Type B pancreatic cell (in vitro differentiated cells): ENCODE data around the gene SFTPA1. TPM values are rescaled to one million over a fixed set of nuclear protein-coding genes. Genes with fewer than 3 reads are reported as not detected.
"Not testable (repeated sequence)": the region's sequence is repeated elsewhere in the genome, so short reads cannot be mapped to it uniquely, and the experiment has no call there.

Source experiments
- DNase-seq: peaks from one replicate; pipeline ENCODE4 v3.0.0; 2021; ENCODE audit warnings: mixed read lengths; ENCODE audit not compliant: unreplicated experiment; ENCODE audit errors: extremely low spot score
- H3K27ac Mint-ChIP-seq: 2 replicates; pipeline ENCODE4 v1.8.0; 2021; ENCODE audit warnings: mild to moderate bottlenecking, mixed read lengths
- H3K27me3 Mint-ChIP-seq: 2 replicates; pipeline ENCODE4 v1.8.0; 2021; ENCODE audit warnings: mixed read lengths
- H3K36me3 Mint-ChIP-seq: 2 replicates; pipeline ENCODE4 v1.8.0; 2021; ENCODE audit warnings: mixed read lengths
- H3K4me1 Mint-ChIP-seq: one replicate; pipeline ENCODE4 v1.8.0; 2021; ENCODE audit warnings: mixed read lengths; ENCODE audit not compliant: unreplicated experiment
- H3K4me3 Mint-ChIP-seq: 2 replicates; pipeline ENCODE4 v1.8.0; 2021; ENCODE audit warnings: mild to moderate bottlenecking, mixed read lengths
- H3K9me3 Mint-ChIP-seq: 2 replicates; pipeline ENCODE4 v1.8.0; 2021; ENCODE audit warnings: mixed read lengths
- total RNA-seq: library from RNA; stranded (reverse); gene quantifications from 2 replicates; pipeline ENCODE4 v1.2.1, GENCODE V29; 2021; ENCODE audit warnings: low replicate concordance
- TF ChIP-seq, protein P1 (sequence below): fragments of 200-600 bp; sonication (generic); conservative IDR thresholded peaks from 2 replicates; pipeline ENCODE4 v1.5.0; 2021; ENCODE audit warnings: antibody characterized with exemption, mild to moderate bottlenecking

Gene SFTPA1
- total RNA-seq, 1 donor from 2014 or later: 0.22 TPM

DNA sequence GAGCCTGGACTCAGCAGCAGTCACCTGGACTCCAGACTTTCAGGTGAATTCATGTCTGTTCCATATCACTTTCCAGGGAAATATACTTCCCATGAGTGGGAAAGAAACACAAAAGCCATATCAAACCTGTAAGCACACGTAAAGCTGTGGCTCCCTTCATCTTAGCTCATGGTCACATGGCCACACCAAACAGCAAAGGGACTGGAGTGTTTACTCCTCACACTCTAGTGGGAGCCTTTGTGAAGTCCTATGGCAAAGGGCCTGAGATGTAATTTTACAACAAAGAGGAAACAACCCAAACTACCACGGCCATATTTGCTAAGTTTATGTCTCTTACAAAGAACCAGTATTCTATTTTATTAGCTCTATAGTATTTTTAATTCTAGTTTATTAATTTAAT is 16.3 kb downstream of the SFTPA1 start:
- H3K9me3 Mint-ChIP-seq: no peaks in the 10 kb centered on the region
- H3K27ac Mint-ChIP-seq: no peak overlapping the region
- no peak for DNase-seq
- no peaks in the 10 kb centered on the region for H3K4me1 Mint-ChIP-seq
- TF ChIP-seq, protein P1, sequence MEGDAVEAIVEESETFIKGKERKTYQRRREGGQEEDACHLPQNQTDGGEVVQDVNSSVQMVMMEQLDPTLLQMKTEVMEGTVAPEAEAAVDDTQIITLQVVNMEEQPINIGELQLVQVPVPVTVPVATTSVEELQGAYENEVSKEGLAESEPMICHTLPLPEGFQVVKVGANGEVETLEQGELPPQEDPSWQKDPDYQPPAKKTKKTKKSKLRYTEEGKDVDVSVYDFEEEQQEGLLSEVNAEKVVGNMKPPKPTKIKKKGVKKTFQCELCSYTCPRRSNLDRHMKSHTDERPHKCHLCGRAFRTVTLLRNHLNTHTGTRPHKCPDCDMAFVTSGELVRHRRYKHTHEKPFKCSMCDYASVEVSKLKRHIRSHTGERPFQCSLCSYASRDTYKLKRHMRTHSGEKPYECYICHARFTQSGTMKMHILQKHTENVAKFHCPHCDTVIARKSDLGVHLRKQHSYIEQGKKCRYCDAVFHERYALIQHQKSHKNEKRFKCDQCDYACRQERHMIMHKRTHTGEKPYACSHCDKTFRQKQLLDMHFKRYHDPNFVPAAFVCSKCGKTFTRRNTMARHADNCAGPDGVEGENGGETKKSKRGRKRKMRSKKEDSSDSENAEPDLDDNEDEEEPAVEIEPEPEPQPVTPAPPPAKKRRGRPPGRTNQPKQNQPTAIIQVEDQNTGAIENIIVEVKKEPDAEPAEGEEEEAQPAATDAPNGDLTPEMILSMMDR: no peak
- H3K4me3 Mint-ChIP-seq: no peak overlapping the region
- no peaks in the 10 kb centered on the region for H3K36me3 Mint-ChIP-seq
- H3K27me3 Mint-ChIP-seq: peaks cover 11% of the 10 kb centered on the region

DNA sequence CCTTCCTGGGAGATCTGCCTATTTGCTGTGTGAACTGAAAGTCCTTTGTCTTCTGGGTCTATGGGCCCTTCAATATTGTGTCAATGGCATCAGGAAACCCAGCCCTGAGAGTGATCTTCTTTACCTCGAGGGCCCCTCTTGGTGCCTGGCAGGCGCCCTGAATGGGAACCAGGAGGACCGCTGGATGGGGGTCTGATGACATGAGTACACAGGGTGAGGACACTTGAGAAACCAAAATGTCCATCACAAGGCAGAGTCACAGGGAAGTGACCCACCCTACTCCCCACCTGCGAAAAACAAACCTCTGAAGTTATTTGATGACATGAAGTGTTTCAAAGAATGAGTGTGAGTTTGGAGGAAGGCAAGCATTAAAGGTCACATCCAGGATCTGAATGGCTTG is 17.3 kb downstream of the SFTPA1 start:
- Mint-ChIP-seq H3K4me3 (no peak overlapping the region), H3K27me3 (peaks cover 8% of the 10 kb centered on the region), H3K4me1 (no peaks in the 10 kb centered on the region), H3K27ac (no peak overlapping the region), H3K9me3 (no peaks in the 10 kb centered on the region), H3K36me3 (no peaks in the 10 kb centered on the region)
- TF ChIP-seq, protein P1: no peak
- no peak for DNase-seq

- no peak for DNase-seq
- Mint-ChIP-seq H3K9me3 (no peaks in the 10 kb centered on the region), H3K4me3 (no peak overlapping the region), H3K27me3 (peaks cover 12% of the 10 kb centered on the region), H3K27ac (no peak overlapping the region), H3K4me1 (no peaks in the 10 kb centered on the region), H3K36me3 (no peaks in the 10 kb centered on the region)
- TF ChIP-seq, protein P1: no peak
Measured at GRCh38 chr10:79628988-79629954, 18.5 kb downstream of the SFTPA1 start.

- Mint-ChIP-seq H3K4me3 (no peak overlapping the region), H3K27me3 (peaks cover 12% of the 10 kb centered on the region), H3K36me3 (no peaks in the 10 kb centered on the region), H3K9me3 (no peaks in the 10 kb centered on the region), H3K4me1 (no peaks in the 10 kb centered on the region), H3K27ac (no peak overlapping the region)
- TF ChIP-seq, protein P1: no peak
- no peak for DNase-seq
Measured at GRCh38 chr10:79629955-79630327, 19.2 kb downstream of the SFTPA1 start.

DNA sequence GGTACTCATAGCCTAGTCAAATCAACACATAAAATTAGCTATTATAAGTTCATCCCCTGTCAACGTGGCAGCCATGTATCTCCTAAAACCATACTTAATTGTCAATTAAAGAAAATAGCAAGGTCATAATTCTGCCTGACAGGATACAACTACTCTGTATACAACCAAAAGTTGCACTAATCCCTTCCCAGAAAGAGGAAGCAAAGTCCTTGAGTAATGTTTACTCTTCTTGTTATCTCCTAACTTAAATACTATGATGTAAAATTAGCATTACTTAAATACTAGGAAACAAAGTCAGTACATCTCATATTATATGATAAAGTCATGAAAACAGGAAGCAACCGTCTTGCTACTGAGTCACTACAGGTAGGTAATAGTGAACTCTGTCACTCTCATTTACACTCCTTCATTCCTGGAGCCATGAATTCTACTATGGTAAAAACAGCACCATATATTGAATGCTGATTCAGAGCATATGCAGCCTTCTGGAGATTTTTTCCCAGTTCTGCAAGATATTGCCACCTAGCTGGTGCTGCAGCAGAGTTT is 26.0 kb downstream of the SFTPA1 start:
- H3K9me3 Mint-ChIP-seq, H3K36me3 Mint-ChIP-seq, H3K27ac Mint-ChIP-seq, H3K4me1 Mint-ChIP-seq, H3K4me3 Mint-ChIP-seq, DNase-seq, H3K27me3 Mint-ChIP-seq: not testable (repeated sequence)

- TF ChIP-seq, protein P1: no peak
- no peak overlapping the region for H3K4me3 Mint-ChIP-seq
- H3K27ac Mint-ChIP-seq: no peak overlapping the region
- H3K27me3 Mint-ChIP-seq: peaks cover 6% of the 10 kb centered on the region
- no peaks in the 10 kb centered on the region for H3K36me3 Mint-ChIP-seq
- no peaks in the 10 kb centered on the region for H3K9me3 Mint-ChIP-seq
- H3K4me1 Mint-ChIP-seq: no peaks in the 10 kb centered on the region
- no peak for DNase-seq
Measured at GRCh38 chr10:79638318-79638717, 27.6 kb downstream of the SFTPA1 start.

- not testable (repeated sequence) for H3K27ac Mint-ChIP-seq, DNase-seq, H3K4me1 Mint-ChIP-seq, H3K36me3 Mint-ChIP-seq, H3K4me3 Mint-ChIP-seq, H3K9me3 Mint-ChIP-seq, H3K27me3 Mint-ChIP-seq
Measured at GRCh38 chr10:79652695-79653094, 42.0 kb downstream of the SFTPA1 start.

DNA sequence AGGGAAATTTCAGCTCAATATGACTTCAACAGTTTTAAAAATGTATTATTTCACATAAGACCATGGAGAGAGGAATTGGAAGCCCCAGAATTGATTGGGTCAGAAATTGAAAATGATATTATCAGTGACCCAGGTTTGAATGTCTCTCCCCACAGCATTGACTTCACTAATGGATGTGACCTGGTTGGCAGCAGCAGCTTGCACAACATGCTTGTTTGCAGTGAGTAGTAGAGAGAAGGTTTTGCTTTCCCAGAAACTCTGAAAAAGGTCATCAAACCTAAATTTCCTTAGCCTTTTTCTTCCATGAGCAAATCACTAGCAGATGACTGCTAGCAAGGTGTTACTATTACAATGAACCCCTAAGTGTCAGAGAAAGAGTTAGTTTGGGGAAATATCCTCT is 52.5 kb downstream of the SFTPA1 start:
- not testable (repeated sequence) for H3K4me3 Mint-ChIP-seq, H3K4me1 Mint-ChIP-seq, H3K9me3 Mint-ChIP-seq, H3K27ac Mint-ChIP-seq, DNase-seq, H3K36me3 Mint-ChIP-seq, H3K27me3 Mint-ChIP-seq

GRCh38 chr10:79664686-79665085 is 53.9 kb downstream of the SFTPA1 start:
- not testable (repeated sequence) for H3K27ac Mint-ChIP-seq, H3K36me3 Mint-ChIP-seq, DNase-seq, H3K4me3 Mint-ChIP-seq, H3K4me1 Mint-ChIP-seq, H3K27me3 Mint-ChIP-seq, H3K9me3 Mint-ChIP-seq
